K562 (cell line): ENCODE measurements around the gene SFXN3. TPM values are rescaled to one million over a fixed set of nuclear protein-coding genes. Genes with fewer than 3 reads are reported as not detected.

Source experiments
- ATF3 ChIP-seq, 2 experiments: fragments of 450-650 bp in 1 of 2; sonication (generic) in 1 of 2; formaldehyde crosslinking in 1 of 2; IDR thresholded peaks in 1 of 2; conservative IDR thresholded peaks in 1 of 2; 2 replicates each; pipeline versions ENCODE4 v1.6.1 to v1.8.1; 2016 to 2023; ENCODE audit warnings: mild to moderate bottlenecking in 2 of 2, moderate library complexity in 2 of 2, inconsistent platforms in 1 of 2, missing genetic modification reagents in 1 of 2
- BCLAF1 ChIP-seq, 2 experiments: fragments of 450-650 bp in 1 of 2; IDR thresholded peaks; 2 replicates each; pipeline ENCODE4 v1.6.1; 2011 to 2017; ENCODE audit warnings: low read depth in 2 of 2, antibody characterized with exemption in 1 of 2, borderline replicate concordance in 1 of 2, low read length in 1 of 2, mild to moderate bottlenecking in 1 of 2, mixed read lengths in 1 of 2; ENCODE audit not compliant: control insufficient read depth in 1 of 2
- GMEB1 ChIP-seq: fragments of 250-450 bp; sonication (Bioruptor Pico); IDR thresholded peaks from 2 replicates; pipeline ENCODE4 v1.4.0; 2020; ENCODE audit warnings: mild to moderate bottlenecking
- HIVEP1 ChIP-seq: fragments of 250-450 bp; sonication (Bioruptor Pico); IDR thresholded peaks from 2 replicates; pipeline ENCODE4 v1.4.0; 2020; ENCODE audit warnings: mild to moderate bottlenecking
- HLTF ChIP-seq: fragments of 450-650 bp; IDR thresholded peaks from 2 replicates; pipeline ENCODE4 v1.6.1; 2016
- HNRNPUL1 ChIP-seq: fragments of 200-400 bp; formaldehyde crosslinking; IDR thresholded peaks from 2 replicates; pipeline ENCODE4 v1.6.1; 2017; ENCODE audit warnings: low read length
- JUND ChIP-seq, 2 experiments: IDR thresholded peaks; 2 replicates in 1 of 2; 3 replicates in 1 of 2; pipeline ENCODE4 v1.6.1; 2011; ENCODE audit warnings: borderline replicate concordance in 2 of 2, low read depth in 2 of 2, low read length in 2 of 2, improper control_type of control experiment in 1 of 2, missing biosample characterization in 1 of 2, missing genetic modification characterization in 1 of 2, missing genetic modification reagents in 1 of 2
- MNT ChIP-seq, 2 experiments: fragments of 450-650 bp; conservative IDR thresholded peaks; 2 replicates each; pipeline ENCODE4 v1.6.1; 2017; ENCODE audit warnings: mild to moderate bottlenecking in 2 of 2, moderate library complexity in 2 of 2
- OTX1 ChIP-seq: fragments of 450-650 bp; formaldehyde crosslinking; IDR thresholded peaks from 2 replicates; pipeline ENCODE4 v1.4.0; 2022; ENCODE audit warnings: mild to moderate bottlenecking
- SMAD1 ChIP-seq: fragments of 150-350 bp; IDR thresholded peaks from 2 replicates; pipeline ENCODE4 v1.6.1; 2014; ENCODE audit warnings: low read length, low read depth; ENCODE audit not compliant: partially characterized antibody
- SP2 ChIP-seq: IDR thresholded peaks from 2 replicates; pipeline ENCODE4 v1.6.1; 2011; ENCODE audit warnings: mild to moderate bottlenecking, low read depth, low read length, moderate library complexity; ENCODE audit not compliant: poor library complexity, severe bottlenecking; ENCODE audit errors: extremely low read depth
- TFAM ChIP-seq: fragments of 250-450 bp; sonication (Bioruptor Pico); conservative IDR thresholded peaks from 2 replicates; pipeline ENCODE4 v1.5.0; 2021; ENCODE audit warnings: mild to moderate bottlenecking, moderate library complexity
- ZNF143 ChIP-seq: sonication (generic); formaldehyde crosslinking; IDR thresholded peaks from 2 replicates; pipeline ENCODE4 v1.9.0; 2022; ENCODE audit warnings: mild to moderate bottlenecking, missing genetic modification reagents
- ZNF398 ChIP-seq: fragments of 250-450 bp; sonication (Bioruptor Pico); IDR thresholded peaks from 2 replicates; pipeline ENCODE4 v1.8.0; 2021; ENCODE audit warnings: moderate library complexity, mild to moderate bottlenecking, inconsistent platforms
- ZNF584 ChIP-seq: fragments of 200-800 bp; sonication (Bioruptor generic); IDR thresholded peaks from 2 replicates; pipeline ENCODE4 v1.6.1; 2016; ENCODE audit warnings: low read depth, mild to moderate bottlenecking, missing genetic modification characterization, missing compliant biosample characterization
- polyA plus RNA-seq, 8 experiments: library from polyadenylated mRNA; depleted of rRNA in 4 of 8; stranded (reverse) in 5 of 8; unstranded in 3 of 8; fragments of >200 nt; fragmentation: Nextera tagmentation in 2 of 8; fragmentation: Illumina TruSeq in 1 of 8; extraction: Ambion mirVana in 2 of 8; extraction: Trizol in 1 of 8; gene quantifications; 2 replicates each; pipeline versions ENCODE4 v1.2.1 to v1.2.3, GENCODE V29; 2011 to 2014; ENCODE audit warnings: inconsistent platforms in 1 of 8, missing spikeins in 1 of 8
- total RNA-seq, 7 experiments: library from RNA; depleted of rRNA in 6 of 7; stranded (reverse); fragments of >200 nt in 6 of 7; fragmentation: Illumina TruSeq in 2 of 7; extraction: Trizol in 2 of 7; gene quantifications; 2 replicates each; pipeline versions ENCODE4 v1.2.1 to v1.2.3, GENCODE V29; 2011 to 2021; ENCODE audit warnings: low replicate concordance in 1 of 7

Gene SFXN3
- total and polyA plus RNA-seq, 9 of the 15 experiments (the other 6 are each of a cell fraction or from before 2014, with no cell fraction given) = 0.24 to 4.6 (median 0.86) TPM

GRCh38 chr10:100998991-100999741 lies 31.9 kb upstream of the SFXN3 start (continued):
- TF ChIP-seq HNRNPUL1 = no peak
- no peak for TF ChIP-seq SP2
- no peak for TF ChIP-seq TFAM
- TF ChIP-seq BCLAF1 (IDR thresholded peaks at IDR 0.05; ENCODE audit: borderline replicate concordance in 1 of 2, control insufficient read depth in 1 of 2, low read depth in 2 of 2, low read length in 1 of 2) = no peak
- peak; percentile 29 for TF ChIP-seq SMAD1
- no peak for TF ChIP-seq ZNF398 (CRISPR knock-in tag)
- peak; percentile 56 to 72 for TF ChIP-seq MNT (conservative IDR thresholded peaks at IDR 0.05)
- TF ChIP-seq JUND (IDR thresholded peaks at IDR 0.05; ENCODE audit: borderline replicate concordance, low read depth, low read length) = no peak
- TF ChIP-seq JUND (tag; IDR thresholded peaks at IDR 0.05; ENCODE audit: borderline replicate concordance, low read depth, low read length) = no peak
- peak; percentile 17; the same call in 1 of the 2 replicates for TF ChIP-seq GMEB1 (CRISPR knock-in tag)
- no peak for TF ChIP-seq HIVEP1 (CRISPR knock-in tag)
- TF ChIP-seq ZNF584 = no peak
- TF ChIP-seq ATF3 (IDR thresholded peaks at IDR 0.05) = no peak
- no peak for TF ChIP-seq ATF3 (CRISPR knock-in tag; conservative IDR thresholded peaks at IDR 0.05)
- no peak for TF ChIP-seq ZNF143 (CRISPR knock-in tag)
- TF ChIP-seq OTX1 (CRISPR knock-in tag) = no peak
- no peak for TF ChIP-seq HLTF
